Stimulated activated CD4-positive, alpha-beta T cell treated with anti-CD3 and anti-CD28 coated beads, Interleukin-1b, Interleukin-23, amount 100 ng/mL, for 4 hours (primary cell): ENCODE data around the gene ASB16.
"Not testable (repeated sequence)": the region's sequence is repeated elsewhere in the genome, so short reads cannot be mapped to it uniquely, and the experiment has no call there.

Source experiments
- DNase-seq, 2 donors: peaks; one replicate each; pipeline ENCODE4 v3.0.0-alpha.2; 2020; ENCODE audit warnings: low read depth in 2 of 2

Gene ASB16, protein sequence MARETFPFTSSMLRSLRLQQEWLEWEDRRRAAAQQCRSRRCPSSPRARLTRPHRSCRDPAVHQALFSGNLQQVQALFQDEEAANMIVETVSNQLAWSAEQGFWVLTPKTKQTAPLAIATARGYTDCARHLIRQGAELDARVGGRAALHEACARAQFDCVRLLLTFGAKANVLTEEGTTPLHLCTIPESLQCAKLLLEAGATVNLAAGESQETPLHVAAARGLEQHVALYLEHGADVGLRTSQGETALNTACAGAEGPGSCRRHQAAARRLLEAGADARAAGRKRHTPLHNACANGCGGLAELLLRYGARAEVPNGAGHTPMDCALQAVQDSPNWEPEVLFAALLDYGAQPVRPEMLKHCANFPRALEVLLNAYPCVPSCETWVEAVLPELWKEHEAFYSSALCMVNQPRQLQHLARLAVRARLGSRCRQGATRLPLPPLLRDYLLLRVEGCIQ

DNA sequence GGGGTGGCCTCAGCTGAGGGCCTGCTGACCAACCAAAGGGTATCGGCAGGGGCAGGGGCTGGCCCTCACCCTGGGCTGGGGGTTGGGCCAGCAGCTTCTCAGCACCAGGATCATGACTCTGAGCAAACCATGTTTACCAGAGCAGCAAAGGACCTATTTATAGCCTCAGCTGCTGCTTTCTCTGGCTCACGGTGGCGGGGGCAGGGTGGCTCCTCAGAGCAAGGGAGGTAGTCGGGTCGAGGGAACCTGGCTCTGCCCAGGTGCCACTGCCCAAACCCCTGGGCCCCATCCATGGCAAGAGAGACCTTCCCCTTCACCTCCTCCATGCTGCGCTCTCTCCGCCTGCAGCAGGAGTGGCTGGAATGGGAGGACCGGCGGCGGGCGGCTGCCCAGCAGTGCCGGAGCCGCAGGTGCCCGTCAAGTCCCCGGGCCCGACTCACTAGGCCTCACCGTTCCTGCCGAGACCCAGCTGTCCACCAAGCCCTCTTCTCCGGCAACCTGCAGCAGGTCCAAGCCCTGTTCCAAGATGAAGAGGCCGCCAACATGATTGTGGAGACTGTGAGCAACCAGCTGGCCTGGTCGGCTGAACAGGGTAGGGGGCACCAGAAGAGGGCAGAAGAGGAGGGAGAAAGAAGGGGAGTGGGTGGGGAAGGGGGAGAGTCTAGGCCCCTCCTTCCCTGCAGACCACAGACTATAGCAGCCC, at the start of gene ASB16:
Gene ASB16, plus strand, starts transcription at position 206 of the 703 bp plus-strand sequence. Its CDS starts 86 bp downstream, at position 292.
- DNase-seq = no peak

DNA sequence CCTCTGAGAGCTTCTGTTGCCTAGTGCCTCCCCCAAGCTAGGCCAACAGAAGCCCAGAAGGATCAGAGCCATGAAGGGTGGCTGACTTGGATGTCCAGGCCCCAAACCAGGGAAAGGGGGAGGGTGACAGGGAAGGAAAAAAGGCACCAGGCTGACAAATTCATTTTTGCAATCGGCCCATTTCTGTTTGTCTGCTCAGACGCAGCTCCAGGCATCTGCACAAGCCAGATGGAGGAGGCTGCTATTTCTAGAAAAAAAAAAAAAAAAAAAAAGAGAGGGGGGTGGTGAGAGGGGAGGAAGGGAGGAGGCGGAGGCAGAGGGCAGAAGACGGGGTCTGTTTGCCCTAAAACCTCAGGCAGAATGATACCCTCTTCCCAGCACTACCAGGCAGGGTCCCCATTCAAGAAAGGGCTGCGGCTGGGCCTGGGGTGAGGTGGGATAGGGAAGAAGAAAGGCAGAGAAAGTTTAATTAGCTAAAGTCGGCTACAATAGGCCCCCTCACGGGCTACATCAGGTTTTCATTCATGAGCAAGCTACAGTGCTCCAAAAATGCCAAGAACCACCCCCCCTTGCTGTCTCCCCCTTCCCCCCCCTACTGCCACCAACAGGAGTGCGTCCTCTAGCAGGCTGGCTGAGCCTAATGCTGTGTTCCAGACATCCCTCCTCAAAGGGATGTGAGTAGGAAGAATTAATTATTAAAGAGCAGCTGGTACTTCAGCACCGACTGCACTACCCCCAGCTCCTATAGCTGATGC, 49.5 kb upstream of the ASB16 start:
- no peak for DNase-seq

DNA sequence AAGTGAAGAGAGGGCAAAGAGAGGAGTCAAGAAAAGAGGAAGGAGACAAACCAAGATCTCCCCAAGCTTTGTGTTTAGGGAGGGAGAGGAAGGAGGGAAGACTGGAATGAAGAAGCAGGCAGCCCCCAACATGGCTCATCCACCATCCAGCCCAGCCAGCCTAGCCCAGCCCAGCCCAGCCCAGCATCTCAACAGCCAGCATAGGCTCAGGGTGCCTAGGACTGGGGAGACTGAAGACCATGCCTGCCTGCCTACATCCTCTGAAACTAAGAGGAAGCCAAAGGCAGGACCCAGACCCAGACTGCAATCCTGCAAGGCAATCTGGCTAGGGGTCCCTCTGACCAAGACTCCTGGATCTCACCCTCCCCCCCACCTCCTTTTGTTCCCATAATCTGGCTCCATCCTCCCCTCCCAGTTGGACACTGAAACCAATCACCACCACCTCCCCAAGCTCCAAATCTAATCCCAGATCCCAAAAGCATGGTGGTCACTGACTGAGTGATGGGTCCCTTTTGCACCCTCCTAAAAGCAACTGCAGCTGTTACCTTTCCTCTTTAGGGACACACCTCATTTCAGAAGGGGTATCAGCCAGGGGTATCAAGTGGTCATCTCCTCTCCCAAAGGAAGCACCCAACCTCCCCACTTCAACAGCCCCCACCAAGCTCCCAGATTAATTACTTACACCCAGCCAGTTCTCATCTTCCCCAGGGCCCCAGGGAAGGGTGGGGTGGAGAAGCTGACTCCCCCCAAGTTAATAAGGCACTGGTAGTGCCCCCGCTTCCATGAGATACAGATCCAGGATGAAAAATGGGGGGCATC, 48.3 kb upstream of the ASB16 start:
- DNase-seq = no peak

DNA sequence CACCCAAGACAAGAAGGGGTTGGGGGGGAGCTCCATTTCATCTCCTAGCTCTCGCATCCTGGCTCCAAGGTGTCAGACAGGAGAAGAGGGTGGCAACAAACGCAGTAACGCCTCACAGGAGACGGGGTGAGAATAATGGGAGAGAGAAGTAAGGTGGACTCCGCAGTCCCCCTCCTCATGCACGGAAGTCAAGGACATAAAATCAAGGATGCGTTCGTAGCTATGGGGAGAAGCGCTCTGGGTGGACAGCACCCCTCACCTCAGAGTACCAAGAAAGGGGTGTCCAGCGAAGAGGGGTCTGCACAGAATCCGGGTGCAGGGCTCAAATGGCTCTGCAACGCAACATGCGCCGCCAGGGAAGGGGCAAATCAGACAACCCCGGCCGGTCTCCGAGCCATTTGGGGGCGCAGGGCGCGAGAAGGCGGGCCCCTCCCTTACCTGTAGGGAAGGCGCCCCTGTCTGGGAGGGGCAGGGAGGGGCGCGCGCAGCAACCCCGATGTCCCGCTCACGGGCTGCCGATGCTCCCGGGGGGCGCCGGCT, 47.6 kb upstream of the ASB16 start:
- DNase-seq = no peak

DNA sequence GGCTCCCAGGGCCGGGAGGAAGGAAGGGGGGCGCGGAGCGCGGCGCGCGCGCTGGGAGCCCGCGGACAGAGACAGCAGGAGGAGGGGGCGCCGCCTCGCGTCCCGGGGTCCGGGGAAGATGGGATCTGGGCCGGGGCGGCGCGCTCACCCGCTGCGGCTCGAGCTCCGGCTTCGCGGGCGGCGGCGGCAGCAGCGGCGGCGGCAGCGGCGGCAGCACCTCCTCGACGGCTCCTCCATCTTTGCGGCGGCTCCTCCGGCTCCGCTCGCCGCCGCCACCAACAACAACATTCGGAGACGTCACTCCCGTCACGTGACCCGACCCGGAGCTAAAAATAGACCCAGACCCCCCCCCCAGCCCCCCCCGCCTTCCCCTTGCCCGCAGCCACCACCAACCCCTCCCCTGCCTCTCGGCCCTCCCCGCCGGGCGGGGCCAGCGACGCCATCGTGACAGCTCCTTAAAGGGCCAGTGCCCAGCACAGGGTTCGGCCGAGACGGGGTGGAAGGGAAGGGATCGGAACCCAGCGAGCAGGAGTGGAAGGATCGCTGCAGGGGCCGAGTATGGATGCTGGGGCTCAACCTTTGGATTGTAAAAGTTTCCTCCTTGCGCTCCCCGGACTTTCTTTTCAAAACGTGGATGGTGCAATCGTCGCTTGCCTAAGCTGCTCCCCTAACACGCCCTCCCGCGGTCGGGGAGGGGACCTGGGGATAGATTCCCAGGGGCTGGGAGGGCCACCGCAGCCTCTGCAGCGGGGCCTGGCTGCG, 47.0 kb upstream of the ASB16 start, which contains the start of gene HDAC5:
Gene HDAC5, minus strand, starts transcription at position 286 of the 762 bp plus-strand sequence. CDS start 6,126 bp downstream, outside the sequence.
- peak; percentile 93 to 95 for DNase-seq

DNA sequence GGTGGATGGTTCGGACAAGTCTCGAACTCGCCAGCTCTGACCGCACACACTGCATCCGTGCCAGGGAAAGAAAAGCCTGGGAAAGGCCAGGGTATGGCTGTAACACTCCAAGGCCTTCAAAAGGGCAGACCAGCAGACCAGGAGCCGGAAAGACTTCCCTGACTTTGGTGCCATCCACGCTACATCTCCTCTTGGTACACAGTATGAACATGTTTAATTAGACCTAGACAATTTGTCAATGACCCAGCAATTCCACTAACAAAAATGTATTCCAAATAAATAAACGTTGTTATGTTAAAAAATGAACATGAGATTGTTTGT, 46.4 kb upstream of the ASB16 start:
- DNase-seq = no peak

DNA sequence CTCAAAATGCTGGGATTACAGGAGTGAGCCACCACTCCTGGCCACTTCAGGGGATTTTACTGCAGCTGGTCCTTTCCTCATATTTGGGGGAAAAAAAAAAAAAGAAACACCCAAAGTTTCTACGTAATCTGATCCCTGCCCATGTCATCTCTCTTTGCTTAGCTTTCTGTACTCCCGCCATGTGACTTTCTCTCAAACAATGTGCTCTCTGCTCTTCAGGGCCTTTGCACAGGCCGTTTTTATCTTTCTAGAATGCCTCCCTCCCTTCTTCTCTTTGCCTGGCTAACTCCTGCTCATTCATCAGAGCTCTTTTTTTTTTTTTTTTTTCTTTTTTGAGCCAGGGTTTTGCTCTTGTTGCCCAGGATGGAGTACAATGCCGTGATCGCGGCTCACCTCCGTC, 42.1 kb upstream of the ASB16 start:
- DNase-seq = no peak

DNA sequence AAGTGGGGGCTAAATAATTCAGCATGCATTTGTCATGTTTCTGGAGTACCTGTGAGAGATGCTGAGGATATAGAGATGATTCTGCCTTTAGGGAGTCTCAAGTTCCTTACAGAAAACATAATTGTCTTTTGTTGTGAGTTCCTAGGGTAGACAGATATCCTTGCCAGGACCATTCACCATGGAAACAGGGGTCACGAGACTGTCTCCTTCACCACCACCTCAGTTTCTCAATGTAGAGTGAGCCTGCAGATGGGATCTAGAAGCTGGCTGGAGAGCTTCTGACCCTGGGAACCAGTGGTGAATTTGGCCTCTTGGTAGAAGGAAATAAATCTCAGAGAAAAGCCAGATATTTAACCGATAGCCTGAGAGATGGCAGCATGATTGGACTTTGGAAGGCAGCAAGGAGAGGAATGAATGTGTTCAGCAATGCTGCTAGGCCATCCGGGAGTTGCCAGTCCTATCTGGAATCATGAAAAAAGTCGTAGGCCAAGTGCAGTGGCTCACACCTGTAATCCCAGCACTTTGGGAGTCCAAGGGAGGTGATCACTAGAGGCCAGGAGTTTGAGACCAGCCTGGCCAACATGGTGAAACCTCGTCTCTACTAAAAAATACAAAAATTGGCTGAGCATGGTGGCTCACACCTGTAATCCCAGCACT, 39.7 kb upstream of the ASB16 start:
- DNase-seq = no peak

DNA sequence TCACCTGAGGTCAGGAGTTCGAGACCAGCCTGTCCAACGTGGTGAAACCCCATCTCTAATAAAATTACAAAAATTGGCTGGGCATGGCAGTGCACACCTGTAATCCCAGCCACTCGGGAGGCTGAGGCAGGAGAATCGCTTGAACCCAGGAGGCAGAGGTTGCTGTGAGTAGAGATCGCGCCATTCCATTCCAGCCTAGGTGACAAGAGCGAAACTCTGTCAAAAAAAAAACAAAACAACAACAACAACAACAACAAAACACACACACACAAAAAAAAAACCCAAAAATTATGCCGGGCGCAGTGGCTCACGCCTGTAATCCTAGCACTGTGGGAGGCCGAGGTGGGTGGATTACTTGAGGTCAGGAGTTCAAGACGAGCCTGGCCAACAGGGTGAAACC, 39.1 kb upstream of the ASB16 start:
- not testable (repeated sequence) for DNase-seq

DNA sequence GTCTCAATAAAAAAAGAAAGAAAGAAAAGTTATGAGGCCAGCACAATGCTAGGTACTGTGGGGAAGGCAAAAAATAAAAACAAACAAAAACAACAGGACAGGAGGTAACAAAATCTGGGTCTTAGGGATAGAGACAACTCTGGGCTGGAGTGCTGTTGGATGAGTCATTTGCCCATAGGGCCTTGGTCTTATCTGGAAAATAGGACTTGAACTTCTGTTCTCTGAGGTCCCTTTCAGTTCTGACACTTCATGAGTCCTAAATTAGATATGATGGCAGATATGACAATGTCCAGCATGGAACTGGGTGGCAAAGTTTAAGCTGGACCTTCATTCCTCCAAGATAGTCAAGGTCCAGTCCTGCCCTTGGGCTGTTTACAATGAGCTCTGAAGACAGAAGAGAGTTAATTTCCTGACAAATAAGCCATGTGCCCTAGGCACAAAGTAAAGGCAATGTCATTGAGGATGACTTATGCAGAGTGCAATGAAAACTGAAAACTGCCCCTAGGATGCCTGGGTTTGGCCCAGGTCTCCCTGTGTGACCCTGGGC, 38.2 kb upstream of the ASB16 start:
- DNase-seq = no peak

DNA sequence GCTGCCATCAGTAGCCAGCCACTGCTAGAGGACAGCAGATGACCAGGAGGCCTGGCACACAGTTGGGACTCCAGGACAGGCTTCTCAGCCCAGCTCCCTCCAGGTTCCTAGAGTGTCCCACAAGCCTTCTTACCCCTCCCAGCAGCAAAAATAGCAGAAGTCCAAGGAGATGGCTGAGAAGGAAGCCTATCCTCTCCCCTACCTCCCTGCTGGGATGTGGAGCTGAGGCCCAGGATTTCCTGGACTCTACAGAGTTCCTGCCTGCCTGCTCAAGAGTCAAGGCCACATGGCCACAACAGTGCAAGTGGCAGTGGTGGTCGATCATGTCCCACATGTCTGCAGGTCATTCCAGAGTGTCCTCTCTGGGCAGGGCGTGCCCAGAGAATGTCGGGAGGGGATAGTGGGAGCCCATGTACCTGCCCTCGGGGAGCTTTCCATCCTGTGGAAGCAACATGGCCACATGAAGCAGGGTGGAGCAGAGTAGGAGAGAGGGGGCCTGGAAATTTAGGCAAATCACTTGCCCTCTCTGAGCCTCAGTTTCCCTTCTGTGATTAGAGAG, 36.5 kb upstream of the ASB16 start:
- DNase-seq = no peak

DNA sequence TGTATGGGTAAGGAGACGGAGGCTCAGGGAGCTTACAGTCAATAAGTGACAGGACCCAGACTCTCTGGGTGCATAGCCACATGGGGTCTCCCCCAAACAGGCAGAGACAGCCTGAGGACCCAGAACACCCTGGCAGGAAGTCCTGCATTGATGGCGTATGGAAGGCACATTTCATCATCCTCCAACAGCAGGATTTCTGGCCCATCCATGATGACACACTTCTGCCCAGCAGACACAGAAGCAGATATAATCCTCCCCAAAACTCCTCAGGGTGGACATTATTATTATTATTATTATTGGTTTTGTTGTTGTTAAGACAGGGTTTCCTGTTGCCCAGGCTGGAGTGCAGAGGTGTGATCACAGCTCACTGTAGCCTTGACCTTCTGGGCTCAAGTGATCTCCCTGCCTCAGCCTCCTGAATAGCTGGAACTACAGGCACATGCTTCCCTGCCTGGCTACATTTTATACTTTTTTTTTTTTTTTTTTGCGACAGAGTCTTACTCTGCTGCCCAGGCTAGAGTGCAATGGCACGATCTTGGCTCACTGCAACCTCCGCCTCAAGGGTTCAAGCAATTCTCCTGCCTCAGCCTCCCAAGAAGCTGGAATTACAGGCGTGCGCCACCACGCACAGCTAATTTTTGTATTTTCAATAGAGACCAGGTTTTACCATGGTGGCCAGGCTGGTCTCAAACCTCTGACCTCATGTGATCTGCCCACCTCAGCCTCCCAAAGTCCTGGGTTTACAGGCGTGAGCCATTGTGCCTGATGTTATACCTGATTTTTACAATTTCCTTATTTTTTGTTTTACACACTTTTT, 35.5 kb upstream of the ASB16 start:
- no peak for DNase-seq

DNA sequence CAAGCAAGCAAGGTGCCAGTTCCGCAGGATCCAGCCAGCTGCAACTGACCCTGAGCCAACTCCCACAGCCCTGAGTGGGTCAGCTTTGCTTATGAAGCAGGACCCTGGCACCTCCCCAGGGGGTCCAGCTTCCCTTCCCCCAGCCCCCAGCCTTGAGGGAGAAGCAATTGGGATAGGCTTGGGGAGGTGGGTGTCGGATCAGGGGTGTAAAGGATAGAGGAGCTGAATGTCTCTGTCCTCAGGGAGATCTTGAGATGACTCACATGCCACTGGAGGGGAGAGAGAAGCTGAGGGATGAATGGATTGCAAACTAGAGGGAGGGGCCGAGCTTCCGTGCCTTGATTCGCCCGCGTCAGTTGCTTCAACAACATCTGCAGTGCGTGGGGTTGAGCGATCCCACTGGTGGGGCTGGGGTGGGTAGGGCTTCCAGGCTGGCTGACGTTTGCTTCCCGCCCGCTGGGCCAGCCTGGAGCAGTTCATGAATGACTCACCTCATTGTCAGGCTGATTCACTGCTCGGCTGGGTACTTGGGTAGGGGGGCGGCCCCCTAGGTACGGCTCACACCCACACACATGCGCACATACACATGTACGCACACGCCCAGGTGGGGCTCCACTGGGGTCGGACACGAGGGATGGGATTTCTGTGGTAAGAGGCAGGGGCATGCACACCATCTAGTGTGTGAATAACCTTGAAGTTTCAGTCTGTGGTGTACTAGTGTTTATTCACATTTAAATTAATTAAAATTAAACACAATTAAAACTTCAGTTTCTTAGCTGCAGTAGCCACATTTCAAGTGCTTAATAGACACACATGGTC, 32.4 kb upstream of the ASB16 start:
- peak; percentile 55 to 65 for DNase-seq

DNA sequence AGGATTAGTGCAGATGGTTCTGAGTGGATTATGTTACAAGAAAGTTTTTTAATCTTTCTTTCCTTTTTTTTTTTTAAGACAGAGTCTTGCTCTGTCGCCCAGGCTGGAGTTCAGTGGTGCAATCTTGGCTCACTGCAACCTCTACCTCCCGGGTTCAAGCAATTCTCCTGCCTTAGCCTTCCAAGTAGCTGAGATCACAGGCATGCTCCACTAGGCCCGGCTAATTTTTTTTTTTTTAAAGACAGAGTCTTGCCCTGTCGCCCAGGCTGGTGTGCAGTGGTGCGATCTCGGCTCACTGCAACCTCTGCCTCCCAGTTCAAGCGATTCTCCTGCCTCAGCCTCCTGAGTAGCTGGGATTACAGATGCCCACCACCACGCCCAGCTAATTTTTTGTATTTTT, 26.6 kb upstream of the ASB16 start:
- DNase-seq = not testable (repeated sequence)

DNA sequence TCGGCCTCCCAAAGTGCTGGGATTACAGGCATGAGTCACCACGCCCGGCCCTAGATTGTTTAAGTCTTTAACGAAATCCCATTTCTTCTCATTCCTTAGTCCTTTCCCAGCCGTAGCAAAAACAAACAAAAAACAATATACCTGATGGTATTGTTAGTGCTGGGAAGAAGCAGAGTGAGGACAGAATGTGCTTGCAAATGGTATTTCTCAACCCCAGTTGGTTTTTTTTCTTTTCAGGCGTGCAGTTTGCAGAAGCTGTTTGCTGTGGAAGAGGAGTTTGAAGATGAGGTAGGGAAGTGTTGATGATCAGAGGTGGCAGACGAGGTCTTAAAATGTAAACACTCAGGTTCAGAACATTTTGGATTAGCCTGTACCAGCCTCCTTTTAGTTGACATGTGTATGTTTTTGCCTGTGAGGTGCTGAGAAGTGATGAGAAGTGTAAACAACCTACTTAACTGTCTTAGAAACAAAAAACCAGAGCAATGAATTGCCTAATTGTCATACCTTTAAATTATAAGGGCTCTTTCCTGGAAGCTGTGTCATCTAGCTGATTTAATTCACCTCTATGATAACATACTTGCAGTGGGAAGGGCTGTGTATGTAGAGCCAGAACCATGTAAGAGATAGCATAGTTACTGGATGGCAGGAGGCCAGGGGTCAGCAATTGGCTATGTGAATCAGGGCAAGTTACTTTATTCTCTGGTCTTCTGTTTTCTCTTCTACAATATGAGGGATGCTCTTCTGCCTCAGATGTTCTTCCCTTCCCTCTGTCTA, 25.4 kb upstream of the ASB16 start:
- DNase-seq = no peak
